ENCODE results near the gene RRP12. TPM values are rescaled to one million over a fixed set of nuclear protein-coding genes. Genes with fewer than 3 reads are reported as not detected.

The RRP12 gene
- total RNA-seq, 1 experiment from 2014 or later, result 86.2 TPM

GRCh38 chr10:97435211-97435610 lies 34.1 kb upstream of the RRP12 start:
- CTCF ChIA-PET, result no interaction called here
- intact Hi-C loops (cut with micrococcal nuclease; ENCODE audit: unreplicated experiment), result no loop called here
- POLR2A ChIA-PET (ENCODE audit: low non-redundant PET), result no interaction called here
- no peak overlapping the region for H3K27ac ChIP-seq (ENCODE audit: low read depth, low read length, poor library complexity, severe bottlenecking)
- no TSS peak for BruUV-seq (replicated peaks)
- DNase-seq (ENCODE audit: low spot score), result no peak
- H3K27me3 ChIP-seq (replicated peaks; ENCODE audit: insufficient read depth, low read depth, low read length, poor library complexity), result no peaks in the 10 kb centered on the region
- no peak overlapping the region for H3K4me3 ChIP-seq (ENCODE audit: low read depth, low read length, poor library complexity, severe bottlenecking)
- no peak for TF ChIP-seq EZH2 (IDR thresholded peaks at IDR 0.05; ENCODE audit: borderline replicate concordance, low read depth, low read length, poor library complexity, severe bottlenecking)
- TF ChIP-seq, protein P1, sequence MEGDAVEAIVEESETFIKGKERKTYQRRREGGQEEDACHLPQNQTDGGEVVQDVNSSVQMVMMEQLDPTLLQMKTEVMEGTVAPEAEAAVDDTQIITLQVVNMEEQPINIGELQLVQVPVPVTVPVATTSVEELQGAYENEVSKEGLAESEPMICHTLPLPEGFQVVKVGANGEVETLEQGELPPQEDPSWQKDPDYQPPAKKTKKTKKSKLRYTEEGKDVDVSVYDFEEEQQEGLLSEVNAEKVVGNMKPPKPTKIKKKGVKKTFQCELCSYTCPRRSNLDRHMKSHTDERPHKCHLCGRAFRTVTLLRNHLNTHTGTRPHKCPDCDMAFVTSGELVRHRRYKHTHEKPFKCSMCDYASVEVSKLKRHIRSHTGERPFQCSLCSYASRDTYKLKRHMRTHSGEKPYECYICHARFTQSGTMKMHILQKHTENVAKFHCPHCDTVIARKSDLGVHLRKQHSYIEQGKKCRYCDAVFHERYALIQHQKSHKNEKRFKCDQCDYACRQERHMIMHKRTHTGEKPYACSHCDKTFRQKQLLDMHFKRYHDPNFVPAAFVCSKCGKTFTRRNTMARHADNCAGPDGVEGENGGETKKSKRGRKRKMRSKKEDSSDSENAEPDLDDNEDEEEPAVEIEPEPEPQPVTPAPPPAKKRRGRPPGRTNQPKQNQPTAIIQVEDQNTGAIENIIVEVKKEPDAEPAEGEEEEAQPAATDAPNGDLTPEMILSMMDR (conservative IDR thresholded peaks at IDR 0.05; ENCODE audit: low read depth, low read length), result no peak
- H3K4me1 ChIP-seq (ENCODE audit: insufficient read depth, low read length, poor library complexity, severe bottlenecking), result no peaks in the 10 kb centered on the region
- no peaks in the 10 kb centered on the region for H3K9me3 ChIP-seq (ENCODE audit: low read depth, low read length, poor library complexity, severe bottlenecking)
- H3K36me3 ChIP-seq (ENCODE audit: insufficient read depth, low read length, poor library complexity, severe bottlenecking), result peaks cover 63% of the 10 kb centered on the region

DNA sequence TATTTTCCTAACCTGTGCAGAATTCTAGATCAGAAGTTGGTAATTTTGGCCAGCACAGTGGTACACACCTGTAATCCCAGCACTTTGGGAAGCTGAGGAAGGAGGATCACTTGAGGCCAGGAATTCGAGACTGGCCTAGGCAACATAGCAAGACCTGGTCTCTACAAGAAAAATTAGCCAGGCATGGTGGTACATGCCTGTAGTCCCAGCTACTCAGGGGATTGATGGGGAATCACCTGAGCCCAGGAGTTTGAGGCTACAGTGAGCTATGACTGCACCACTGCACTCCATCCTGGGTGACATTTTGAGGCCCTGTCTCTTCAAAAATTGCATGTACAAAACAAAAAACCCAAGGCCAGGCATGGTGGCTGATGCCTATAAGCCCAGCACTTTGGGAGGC lies 33.4 kb upstream of the RRP12 start:
- BruUV-seq (replicated peaks), result no TSS peak
- no peaks in the 10 kb centered on the region for H3K27me3 ChIP-seq (replicated peaks; ENCODE audit: insufficient read depth, low read depth, low read length, poor library complexity)
- no peaks in the 10 kb centered on the region for H3K9me3 ChIP-seq (ENCODE audit: low read depth, low read length, poor library complexity, severe bottlenecking)
- CTCF ChIA-PET, result no interaction called here
- H3K4me3 ChIP-seq (ENCODE audit: low read depth, low read length, poor library complexity, severe bottlenecking), result no peak overlapping the region
- peaks cover 70% of the 10 kb centered on the region for H3K36me3 ChIP-seq (ENCODE audit: insufficient read depth, low read length, poor library complexity, severe bottlenecking)
- H3K27ac ChIP-seq (ENCODE audit: low read depth, low read length, poor library complexity, severe bottlenecking), result no peak overlapping the region
- POLR2A ChIA-PET (ENCODE audit: low non-redundant PET), result no interaction called here
- TF ChIP-seq, protein P1 (conservative IDR thresholded peaks at IDR 0.05; ENCODE audit: low read depth, low read length), result no peak
- no peak for TF ChIP-seq EZH2 (IDR thresholded peaks at IDR 0.05; ENCODE audit: borderline replicate concordance, low read depth, low read length, poor library complexity, severe bottlenecking)
- no peak for DNase-seq (ENCODE audit: low spot score)
- H3K4me1 ChIP-seq (ENCODE audit: insufficient read depth, low read length, poor library complexity, severe bottlenecking), result no peaks in the 10 kb centered on the region
- intact Hi-C loops (cut with micrococcal nuclease; ENCODE audit: unreplicated experiment), result no loop called here

- no peaks in the 10 kb centered on the region for H3K9me3 ChIP-seq (ENCODE audit: low read depth, low read length, poor library complexity, severe bottlenecking)
- intact Hi-C loops (cut with micrococcal nuclease; ENCODE audit: unreplicated experiment), result no loop called here
- BruUV-seq (replicated peaks), result no TSS peak
- no peak overlapping the region for H3K27ac ChIP-seq (ENCODE audit: low read depth, low read length, poor library complexity, severe bottlenecking)
- peaks cover 75% of the 10 kb centered on the region for H3K36me3 ChIP-seq (ENCODE audit: insufficient read depth, low read length, poor library complexity, severe bottlenecking)
- no peak overlapping the region for H3K4me3 ChIP-seq (ENCODE audit: low read depth, low read length, poor library complexity, severe bottlenecking)
- DNase-seq (ENCODE audit: low spot score), result no peak
- H3K4me1 ChIP-seq (ENCODE audit: insufficient read depth, low read length, poor library complexity, severe bottlenecking), result no peaks in the 10 kb centered on the region
- CTCF ChIA-PET, result no interaction called here
- H3K27me3 ChIP-seq (replicated peaks; ENCODE audit: insufficient read depth, low read depth, low read length, poor library complexity), result no peaks in the 10 kb centered on the region
- POLR2A ChIA-PET (ENCODE audit: low non-redundant PET), result no interaction called here
- TF ChIP-seq EZH2 (IDR thresholded peaks at IDR 0.05; ENCODE audit: borderline replicate concordance, low read depth, low read length, poor library complexity, severe bottlenecking), result no peak
- TF ChIP-seq, protein P1 (conservative IDR thresholded peaks at IDR 0.05; ENCODE audit: low read depth, low read length), result no peak
Measured at GRCh38 chr10:97434055-97434454, 32.9 kb upstream of the RRP12 start.
